ENCODE data around the gene LRTM2. TPM values are rescaled to one million over a fixed set of nuclear protein-coding genes. Genes with fewer than 3 reads are reported as not detected.

LRTM2 gene
- total RNA-seq, 3 donors from 2014 or later: not detected

- H3K9me3 ChIP-seq: no peaks in the 10 kb centered on the region
- H3K27me3 ChIP-seq: no peaks in the 10 kb centered on the region
- no peak overlapping the region for H3K4me3 ChIP-seq
- DNase-seq (ENCODE audit: low spot score in 2 of 2): no peak
- no peaks in the 10 kb centered on the region for H3K36me3 ChIP-seq
- TF ChIP-seq POLR2A (IDR thresholded peaks at IDR 0.05) (no peak), CTCF (IDR thresholded peaks at IDR 0.05) (no peak), POLR2AphosphoS5 (IDR thresholded peaks at IDR 0.05) (no peak)
- intact Hi-C loops (cut with DNase I; ENCODE audit: low total_unique reads): no loop called here
- H3K4me1 ChIP-seq: no peaks in the 10 kb centered on the region
- no peak overlapping the region for H3K27ac ChIP-seq
Observed at GRCh38 chr12:1809591-1810190, 10.7 kb upstream of the LRTM2 start.

GRCh38 chr12:1810201-1810930 is 10.0 kb upstream of the LRTM2 start:
- Histone ChIP-seq H3K9me3 (no peaks in the 10 kb centered on the region), H3K36me3 (no peaks in the 10 kb centered on the region), H3K27me3 (no peaks in the 10 kb centered on the region), H3K4me3 (no peak overlapping the region), H3K4me1 (no peaks in the 10 kb centered on the region), H3K27ac (no peak overlapping the region)
- DNase-seq (ENCODE audit: low spot score in 2 of 2): no peak
- intact Hi-C loops (cut with DNase I; ENCODE audit: low total_unique reads): no loop called here
- TF ChIP-seq CTCF (IDR thresholded peaks at IDR 0.05) (no peak), POLR2AphosphoS5 (IDR thresholded peaks at IDR 0.05) (no peak), POLR2A (IDR thresholded peaks at IDR 0.05) (no peak)

GRCh38 chr12:1810931-1811280 is 9.5 kb upstream of the LRTM2 start:
- TF ChIP-seq POLR2AphosphoS5 (IDR thresholded peaks at IDR 0.05): no peak
- TF ChIP-seq CTCF (IDR thresholded peaks at IDR 0.05): no peak
- TF ChIP-seq POLR2A (IDR thresholded peaks at IDR 0.05): no peak
- no peak overlapping the region for H3K4me3 ChIP-seq
- no peak for DNase-seq (ENCODE audit: low spot score in 2 of 2)
- H3K4me1 ChIP-seq: no peaks in the 10 kb centered on the region
- no peak overlapping the region for H3K27ac ChIP-seq
- H3K36me3 ChIP-seq: no peaks in the 10 kb centered on the region
- intact Hi-C loops (cut with DNase I; ENCODE audit: low total_unique reads): no loop called here
- H3K27me3 ChIP-seq: no peaks in the 10 kb centered on the region
- H3K9me3 ChIP-seq: no peaks in the 10 kb centered on the region

GRCh38 chr12:1811281-1811947 is 9.0 kb upstream of the LRTM2 start:
- TF ChIP-seq POLR2AphosphoS5 (IDR thresholded peaks at IDR 0.05): no peak
- no peak for TF ChIP-seq POLR2A (IDR thresholded peaks at IDR 0.05)
- no peak for TF ChIP-seq CTCF (IDR thresholded peaks at IDR 0.05)
- no peaks in the 10 kb centered on the region for H3K9me3 ChIP-seq
- H3K4me3 ChIP-seq: no peak overlapping the region
- H3K4me1 ChIP-seq: no peaks in the 10 kb centered on the region
- H3K27ac ChIP-seq: peak overlapping the region in 1 of 2 donors; percentile 63
- intact Hi-C loops (cut with DNase I; ENCODE audit: low total_unique reads): no loop called here
- no peak for DNase-seq (ENCODE audit: low spot score in 2 of 2)
- no peaks in the 10 kb centered on the region for H3K36me3 ChIP-seq
- H3K27me3 ChIP-seq: no peaks in the 10 kb centered on the region

- Histone ChIP-seq H3K27me3 (no peaks in the 10 kb centered on the region), H3K36me3 (no peaks in the 10 kb centered on the region), H3K9me3 (no peaks in the 10 kb centered on the region), H3K4me1 (no peaks in the 10 kb centered on the region), H3K4me3 (no peak overlapping the region), H3K27ac (peak overlapping the region in 1 of 2 donors; percentile 63)
- no peak for TF ChIP-seq POLR2AphosphoS5 (IDR thresholded peaks at IDR 0.05)
- TF ChIP-seq POLR2A (IDR thresholded peaks at IDR 0.05): no peak
- TF ChIP-seq CTCF (IDR thresholded peaks at IDR 0.05): no peak
- no peak for DNase-seq (ENCODE audit: low spot score in 2 of 2)
- intact Hi-C loops (cut with DNase I; ENCODE audit: low total_unique reads): no loop called here
Observed at GRCh38 chr12:1811948-1812291, 8.4 kb upstream of the LRTM2 start.
